ENCODE data around the gene SMARCA4. TPM values are rescaled to one million over a fixed set of nuclear protein-coding genes. Genes with fewer than 3 reads are reported as not detected.

Gene SMARCA4
- total and polyA plus RNA-seq, 2 experiments from 2014 or later: 80.7 to 93.4 TPM

DNA sequence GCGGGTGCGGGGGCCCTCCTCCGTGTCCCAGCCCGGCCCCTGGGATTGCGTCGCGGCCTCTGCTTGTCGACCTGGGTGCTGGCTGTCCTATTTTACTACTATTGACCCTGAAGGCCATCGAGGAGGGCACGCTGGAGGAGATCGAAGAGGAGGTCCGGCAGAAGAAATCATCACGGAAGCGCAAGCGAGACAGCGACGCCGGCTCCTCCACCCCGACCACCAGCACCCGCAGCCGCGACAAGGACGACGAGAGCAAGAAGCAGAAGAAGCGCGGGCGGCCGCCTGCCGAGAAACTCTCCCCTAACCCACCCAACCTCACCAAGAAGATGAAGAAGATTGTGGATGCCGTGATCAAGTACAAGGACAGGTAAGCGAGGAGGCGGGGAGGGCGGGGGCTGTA, 80.4 kb downstream of the SMARCA4 start:
- H3K4me1 ChIP-seq (ENCODE audit: insufficient read depth): no peaks in the 10 kb centered on the region
- H3K36me3 ChIP-seq (replicated peaks; ENCODE audit: insufficient read depth, low read depth): peaks cover 7% of the 10 kb centered on the region

DNA sequence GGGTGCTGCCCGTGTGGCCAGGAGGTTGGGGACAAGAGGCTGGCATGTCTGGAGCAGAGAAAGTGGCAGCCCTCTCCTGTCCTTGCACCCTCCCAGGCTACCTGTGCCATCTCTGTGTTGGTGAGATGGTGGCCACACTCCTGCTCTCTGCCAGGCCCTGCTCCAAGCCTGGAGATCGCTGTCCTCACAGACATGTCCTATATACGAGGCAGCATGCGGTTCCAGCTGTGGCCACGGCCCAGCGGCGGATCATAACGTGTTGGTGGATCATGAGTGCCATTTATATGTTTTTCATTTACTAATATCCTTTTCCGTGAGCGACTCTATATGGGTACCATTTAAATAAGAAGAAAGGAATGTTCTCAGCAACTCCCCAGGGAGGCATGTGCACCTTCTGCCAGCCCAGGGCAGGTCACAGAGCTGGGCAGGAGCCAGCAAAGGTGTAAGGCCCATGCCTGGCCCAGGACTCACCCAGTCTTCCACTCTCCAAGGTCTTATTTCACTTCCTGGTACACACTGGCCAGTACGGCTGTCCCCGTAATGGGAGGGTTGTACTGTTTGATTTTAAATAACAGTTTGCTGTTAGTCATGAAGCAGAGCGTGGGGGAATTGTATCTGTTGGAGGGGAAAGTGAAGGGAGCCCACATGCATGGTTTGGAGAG, 81.3 kb downstream of the SMARCA4 start:
- H4K20me1 ChIP-seq (ENCODE audit: insufficient read depth, poor library complexity, severe bottlenecking): peaks cover 2% of the 10 kb centered on the region
- H3K79me2 ChIP-seq: peaks cover 14% of the 10 kb centered on the region
- WGBS (ENCODE audit: low lambda C conversion rate, missing lambda C conversion rate): 96% methylated on average over 13 of the region's 13 CpGs
- DNase-seq (ENCODE audit: low spot score): no peak
- TF ChIP-seq, protein P1, sequence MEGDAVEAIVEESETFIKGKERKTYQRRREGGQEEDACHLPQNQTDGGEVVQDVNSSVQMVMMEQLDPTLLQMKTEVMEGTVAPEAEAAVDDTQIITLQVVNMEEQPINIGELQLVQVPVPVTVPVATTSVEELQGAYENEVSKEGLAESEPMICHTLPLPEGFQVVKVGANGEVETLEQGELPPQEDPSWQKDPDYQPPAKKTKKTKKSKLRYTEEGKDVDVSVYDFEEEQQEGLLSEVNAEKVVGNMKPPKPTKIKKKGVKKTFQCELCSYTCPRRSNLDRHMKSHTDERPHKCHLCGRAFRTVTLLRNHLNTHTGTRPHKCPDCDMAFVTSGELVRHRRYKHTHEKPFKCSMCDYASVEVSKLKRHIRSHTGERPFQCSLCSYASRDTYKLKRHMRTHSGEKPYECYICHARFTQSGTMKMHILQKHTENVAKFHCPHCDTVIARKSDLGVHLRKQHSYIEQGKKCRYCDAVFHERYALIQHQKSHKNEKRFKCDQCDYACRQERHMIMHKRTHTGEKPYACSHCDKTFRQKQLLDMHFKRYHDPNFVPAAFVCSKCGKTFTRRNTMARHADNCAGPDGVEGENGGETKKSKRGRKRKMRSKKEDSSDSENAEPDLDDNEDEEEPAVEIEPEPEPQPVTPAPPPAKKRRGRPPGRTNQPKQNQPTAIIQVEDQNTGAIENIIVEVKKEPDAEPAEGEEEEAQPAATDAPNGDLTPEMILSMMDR (IDR thresholded peaks at IDR 0.05; ENCODE audit: poor library complexity): no peak
- no peak for TF ChIP-seq EZH2phosphoT487 (IDR thresholded peaks at IDR 0.05; ENCODE audit: low read depth, severe bottlenecking, unreplicated experiment)
- TF ChIP-seq EZH2 (IDR thresholded peaks at IDR 0.05; ENCODE audit: borderline replicate concordance): no peak
- H2AFZ ChIP-seq: no peak overlapping the region
- no peaks in the 10 kb centered on the region for H3K4me1 ChIP-seq (ENCODE audit: insufficient read depth)
- H3K4me2 ChIP-seq: no peak overlapping the region
- peaks cover 3% of the 10 kb centered on the region for H3K36me3 ChIP-seq (replicated peaks; ENCODE audit: insufficient read depth, low read depth)
- H3K4me3 ChIP-seq: no peak overlapping the region
- no peaks in the 10 kb centered on the region for H3K9me3 ChIP-seq (ENCODE audit: low read depth)
- H3K27me3 ChIP-seq: no peaks in the 10 kb centered on the region
- H3K27ac ChIP-seq: no peak overlapping the region
- H3K9me2 ChIP-seq (replicated peaks; ENCODE audit: insufficient read depth): no peaks in the 10 kb centered on the region

More for the DNA sequence above, 80.4 kb downstream of the SMARCA4 start:
- H3K27me3 ChIP-seq: no peaks in the 10 kb centered on the region
- no peak for DNase-seq (ENCODE audit: low spot score)
- 97% methylated on average over 33 of the region's 33 CpGs for WGBS (ENCODE audit: low lambda C conversion rate, missing lambda C conversion rate)
- H3K79me2 ChIP-seq: peaks cover 22% of the 10 kb centered on the region
- TF ChIP-seq EZH2phosphoT487 (IDR thresholded peaks at IDR 0.05; ENCODE audit: low read depth, severe bottlenecking, unreplicated experiment) (no peak), EZH2 (IDR thresholded peaks at IDR 0.05; ENCODE audit: borderline replicate concordance) (no peak)
- TF ChIP-seq, protein P1 (IDR thresholded peaks at IDR 0.05; ENCODE audit: poor library complexity): no peak
- H3K4me3 ChIP-seq: no peak overlapping the region
- no peaks in the 10 kb centered on the region for H3K9me2 ChIP-seq (replicated peaks; ENCODE audit: insufficient read depth)
- H3K9me3 ChIP-seq (ENCODE audit: low read depth): no peaks in the 10 kb centered on the region
- H3K4me2 ChIP-seq: no peak overlapping the region
- peaks cover 2% of the 10 kb centered on the region for H4K20me1 ChIP-seq (ENCODE audit: insufficient read depth, poor library complexity, severe bottlenecking)
- H2AFZ ChIP-seq: no peak overlapping the region
- H3K27ac ChIP-seq: no peak overlapping the region

DNA sequence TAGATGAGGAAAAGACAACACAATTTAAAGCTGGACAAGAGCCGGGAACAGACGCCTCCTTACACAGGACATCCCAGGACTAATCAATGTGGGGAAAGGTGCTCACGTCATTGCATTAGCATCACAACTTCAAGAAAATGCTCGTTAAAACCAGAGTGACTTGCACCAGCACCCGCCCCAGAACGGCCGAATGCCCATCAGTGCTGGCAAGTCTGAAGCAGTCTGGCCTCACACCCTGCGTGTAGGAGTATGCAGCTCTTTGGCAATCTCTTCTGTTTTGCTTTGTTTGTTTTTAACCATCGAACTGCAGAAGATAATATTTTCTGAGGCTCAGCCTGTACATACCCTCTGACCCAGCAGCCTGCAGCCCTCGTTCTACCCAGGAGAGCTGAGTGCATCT, 83.6 kb downstream of the SMARCA4 start:
- TF ChIP-seq, protein P1 (IDR thresholded peaks at IDR 0.05; ENCODE audit: poor library complexity): no peak
- TF ChIP-seq EZH2 (IDR thresholded peaks at IDR 0.05; ENCODE audit: borderline replicate concordance) (no peak), EZH2phosphoT487 (IDR thresholded peaks at IDR 0.05; ENCODE audit: low read depth, severe bottlenecking, unreplicated experiment) (no peak)
- Histone ChIP-seq H3K79me2 (no peaks in the 10 kb centered on the region), H3K27me3 (no peaks in the 10 kb centered on the region), H2AFZ (no peak overlapping the region), H3K4me2 (no peak overlapping the region), H3K36me3 (replicated peaks; ENCODE audit: insufficient read depth, low read depth) (no peaks in the 10 kb centered on the region), H4K20me1 (ENCODE audit: insufficient read depth, poor library complexity, severe bottlenecking) (no peaks in the 10 kb centered on the region), H3K9me2 (replicated peaks; ENCODE audit: insufficient read depth) (no peaks in the 10 kb centered on the region), H3K9me3 (ENCODE audit: low read depth) (no peaks in the 10 kb centered on the region), H3K4me3 (no peak overlapping the region), H3K27ac (no peak overlapping the region), H3K4me1 (ENCODE audit: insufficient read depth) (no peaks in the 10 kb centered on the region)
- WGBS (ENCODE audit: low lambda C conversion rate, missing lambda C conversion rate): 94% methylated on average over 10 of the region's 10 CpGs
- no peak for DNase-seq (ENCODE audit: low spot score)

Data from hepatocyte (in vitro differentiated cells).